ENCODE measurements around the gene ABHD17C. TPM values are rescaled to one million over a fixed set of nuclear protein-coding genes. Genes with fewer than 3 reads are reported as not detected.

The ABHD17C gene
- total RNA-seq, 1 donor from 2014 or later = 9.3 TPM

- no peak overlapping the region for H2AFZ ChIP-seq (replicated peaks)
- H3K79me2 ChIP-seq (ENCODE audit: low read depth) = peaks cover 47% of the 10 kb centered on the region
- peak; percentile 25 for DNase-seq (ENCODE audit: low spot score)
- Mint-ChIP-seq H3K27ac (no peak overlapping the region), H3K36me3 (peaks cover 7% of the 10 kb centered on the region), H3K9me3 (no peaks in the 10 kb centered on the region), H3K4me1 (peaks cover 31% of the 10 kb centered on the region), H3K4me3 (no peak overlapping the region), H3K27me3 (ENCODE audit: insufficient read depth, low read depth) (peaks cover 3% of the 10 kb centered on the region)
- H3K27me3 ChIP-seq = peaks cover 28% of the 10 kb centered on the region
- no peak overlapping the region for H3K27ac ChIP-seq
- H3K4me2 ChIP-seq = no peak overlapping the region
- no peak overlapping the region for H3K9ac ChIP-seq
- TF ChIP-seq, protein P1, sequence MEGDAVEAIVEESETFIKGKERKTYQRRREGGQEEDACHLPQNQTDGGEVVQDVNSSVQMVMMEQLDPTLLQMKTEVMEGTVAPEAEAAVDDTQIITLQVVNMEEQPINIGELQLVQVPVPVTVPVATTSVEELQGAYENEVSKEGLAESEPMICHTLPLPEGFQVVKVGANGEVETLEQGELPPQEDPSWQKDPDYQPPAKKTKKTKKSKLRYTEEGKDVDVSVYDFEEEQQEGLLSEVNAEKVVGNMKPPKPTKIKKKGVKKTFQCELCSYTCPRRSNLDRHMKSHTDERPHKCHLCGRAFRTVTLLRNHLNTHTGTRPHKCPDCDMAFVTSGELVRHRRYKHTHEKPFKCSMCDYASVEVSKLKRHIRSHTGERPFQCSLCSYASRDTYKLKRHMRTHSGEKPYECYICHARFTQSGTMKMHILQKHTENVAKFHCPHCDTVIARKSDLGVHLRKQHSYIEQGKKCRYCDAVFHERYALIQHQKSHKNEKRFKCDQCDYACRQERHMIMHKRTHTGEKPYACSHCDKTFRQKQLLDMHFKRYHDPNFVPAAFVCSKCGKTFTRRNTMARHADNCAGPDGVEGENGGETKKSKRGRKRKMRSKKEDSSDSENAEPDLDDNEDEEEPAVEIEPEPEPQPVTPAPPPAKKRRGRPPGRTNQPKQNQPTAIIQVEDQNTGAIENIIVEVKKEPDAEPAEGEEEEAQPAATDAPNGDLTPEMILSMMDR (IDR thresholded peaks at IDR 0.05) = no peak
- TF ChIP-seq EZH2phosphoT487 (IDR thresholded peaks at IDR 0.05) (no peak), EZH2 (IDR thresholded peaks at IDR 0.05) (no peak)
- no peak overlapping the region for H3K4me3 ChIP-seq
- no peaks in the 10 kb centered on the region for H3K36me3 ChIP-seq
- peaks cover 18% of the 10 kb centered on the region for H3K4me1 ChIP-seq
- peaks cover 9% of the 10 kb centered on the region for H3F3A ChIP-seq (ENCODE audit: low read depth)
- peaks cover 10% of the 10 kb centered on the region for H4K20me1 ChIP-seq (ENCODE audit: low read depth)
- H3K9me3 ChIP-seq (ENCODE audit: low read depth) = no peaks in the 10 kb centered on the region
These were observed 3.6 kb downstream of the ABHD17C start for GRCh38 chr15:80698676-80699075.

- H3K27ac ChIP-seq = no peak overlapping the region
- Mint-ChIP-seq H3K4me1 (peaks cover 26% of the 10 kb centered on the region), H3K27me3 (ENCODE audit: insufficient read depth, low read depth) (peaks cover 3% of the 10 kb centered on the region), H3K36me3 (peaks cover 10% of the 10 kb centered on the region), H3K9me3 (no peaks in the 10 kb centered on the region), H3K27ac (no peak overlapping the region), H3K4me3 (no peak overlapping the region)
- H3K79me2 ChIP-seq (ENCODE audit: low read depth) = peaks cover 47% of the 10 kb centered on the region
- no peak overlapping the region for H3K4me3 ChIP-seq
- no peaks in the 10 kb centered on the region for H3K36me3 ChIP-seq
- no peak overlapping the region for H3K9ac ChIP-seq
- no peak overlapping the region for H3K4me2 ChIP-seq
- H3F3A ChIP-seq (ENCODE audit: low read depth) = no peaks in the 10 kb centered on the region
- no peaks in the 10 kb centered on the region for H3K9me3 ChIP-seq (ENCODE audit: low read depth)
- H3K27me3 ChIP-seq = peaks cover 18% of the 10 kb centered on the region
- no peak for DNase-seq (ENCODE audit: low spot score)
- peaks cover 18% of the 10 kb centered on the region for H3K4me1 ChIP-seq
- TF ChIP-seq EZH2phosphoT487 (IDR thresholded peaks at IDR 0.05) = no peak
- H2AFZ ChIP-seq (replicated peaks) = no peak overlapping the region
- H4K20me1 ChIP-seq (ENCODE audit: low read depth) = peaks cover 10% of the 10 kb centered on the region
These were observed 4.9 kb downstream of the ABHD17C start for GRCh38 chr15:80699981-80700380.

- H3K9me3 Mint-ChIP-seq = no peaks in the 10 kb centered on the region
- H2AFZ ChIP-seq (replicated peaks) = no peak overlapping the region
- H3K4me2 ChIP-seq = no peak overlapping the region
- peaks cover 11% of the 10 kb centered on the region for H3K36me3 Mint-ChIP-seq
- peaks cover 46% of the 10 kb centered on the region for H3K79me2 ChIP-seq (ENCODE audit: low read depth)
- H3K4me3 Mint-ChIP-seq = no peak overlapping the region
- H3F3A ChIP-seq (ENCODE audit: low read depth) = no peaks in the 10 kb centered on the region
- no peak overlapping the region for H3K27ac Mint-ChIP-seq
- no peaks in the 10 kb centered on the region for H3K36me3 ChIP-seq
- DNase-seq (ENCODE audit: low spot score) = no peak
- peaks cover 18% of the 10 kb centered on the region for H3K4me1 ChIP-seq
- peaks cover 28% of the 10 kb centered on the region for H3K4me1 Mint-ChIP-seq
- no peaks in the 10 kb centered on the region for H3K9me3 ChIP-seq (ENCODE audit: low read depth)
- peaks cover 3% of the 10 kb centered on the region for H3K27me3 Mint-ChIP-seq (ENCODE audit: insufficient read depth, low read depth)
- no peak overlapping the region for H3K9ac ChIP-seq
- TF ChIP-seq, protein P1 (IDR thresholded peaks at IDR 0.05) = no peak
- no peak for TF ChIP-seq EZH2phosphoT487 (IDR thresholded peaks at IDR 0.05)
- TF ChIP-seq EZH2 (IDR thresholded peaks at IDR 0.05) = no peak
- peaks cover 7% of the 10 kb centered on the region for H3K27me3 ChIP-seq
- peaks cover 6% of the 10 kb centered on the region for H4K20me1 ChIP-seq (ENCODE audit: low read depth)
- no peak overlapping the region for H3K27ac ChIP-seq
- no peak overlapping the region for H3K4me3 ChIP-seq
These were observed 6.7 kb downstream of the ABHD17C start for GRCh38 chr15:80701676-80702311.

- Histone ChIP-seq H2AFZ (replicated peaks) (no peak overlapping the region), H3K9me3 (ENCODE audit: low read depth) (no peaks in the 10 kb centered on the region), H4K20me1 (ENCODE audit: low read depth) (no peaks in the 10 kb centered on the region), H3K4me2 (no peak overlapping the region), H3K9ac (no peak overlapping the region), H3K27me3 (no peaks in the 10 kb centered on the region), H3F3A (ENCODE audit: low read depth) (no peaks in the 10 kb centered on the region), H3K27ac (no peak overlapping the region), H3K4me3 (no peak overlapping the region), H3K36me3 (no peaks in the 10 kb centered on the region), H3K4me1 (peaks cover 12% of the 10 kb centered on the region), H3K79me2 (ENCODE audit: low read depth) (peaks cover 41% of the 10 kb centered on the region)
- H3K9me3 Mint-ChIP-seq = no peaks in the 10 kb centered on the region
- H3K4me1 Mint-ChIP-seq = peaks cover 17% of the 10 kb centered on the region
- H3K27ac Mint-ChIP-seq = no peak overlapping the region
- peaks cover 3% of the 10 kb centered on the region for H3K27me3 Mint-ChIP-seq (ENCODE audit: insufficient read depth, low read depth)
- peaks cover 11% of the 10 kb centered on the region for H3K36me3 Mint-ChIP-seq
- no peak overlapping the region for H3K4me3 Mint-ChIP-seq
- peak; percentile 10 for DNase-seq (ENCODE audit: low spot score)
- TF ChIP-seq EZH2 (IDR thresholded peaks at IDR 0.05) (no peak), EZH2phosphoT487 (IDR thresholded peaks at IDR 0.05) (no peak)
- TF ChIP-seq, protein P1 (IDR thresholded peaks at IDR 0.05) = no peak
These were observed 8.0 kb downstream of the ABHD17C start for GRCh38 chr15:80703081-80703480.
